Colonic mucosa (tissue), 4 donors: ENCODE measurements around the gene TMEM106C. TPM values are rescaled to one million over a fixed set of nuclear protein-coding genes. Genes with fewer than 3 reads are reported as not detected.

Experiments used
- DNase-seq: peaks from one replicate; pipeline ENCODE4 v3.0.0-alpha.2; 2020
- H3K27ac ChIP-seq: fragments of 200-600 bp; one replicate; pipeline ENCODE4 v1.8.0; 2021
- H3K27me3 ChIP-seq: fragments of 200-600 bp; one replicate; pipeline ENCODE4 v1.8.0; 2021
- H3K36me3 ChIP-seq: fragments of 200-600 bp; one replicate; pipeline ENCODE4 v1.8.0; 2021
- H3K4me1 ChIP-seq: fragments of 200-600 bp; one replicate; pipeline ENCODE4 v1.8.0; 2021; ENCODE audit warnings: mild to moderate bottlenecking
- H3K4me3 ChIP-seq: fragments of 200-600 bp; one replicate; pipeline ENCODE4 v1.8.0; 2021
- H3K9ac ChIP-seq, 2 donors: one replicate each; pipeline ENCODE4 v1.7.0; 2013; ENCODE audit warnings: control low read depth in 2 of 2, low read depth in 2 of 2, low read length in 2 of 2
- H3K9me3 ChIP-seq: fragments of 200-600 bp; one replicate; pipeline ENCODE4 v1.8.0; 2021
- CTCF ChIP-seq: fragments of 200-600 bp; IDR thresholded peaks from one replicate; pipeline ENCODE4 v1.8.0; 2022; ENCODE audit warnings: antibody characterized with exemption, mild to moderate bottlenecking
- intact Hi-C: fragments of 100-400 bp; cut with DNase I; formaldehyde crosslinking; loops from one replicate; pipeline ENCODE4 v1.14.1; 2022
- total RNA-seq, 2 donors: library from RNA; stranded (reverse); fragmentation: NEBNext Ultra II Directional in 1 of 2; extraction: Animal tissue kit (Norgen Biotek cat#: 25700) in 1 of 2; gene quantifications; one replicate each; pipeline ENCODE4 v1.2.1, GENCODE V29; 2021
- donor health status: healthy.
- donor health status: DM: no; HTN: no; CAD: no.
- donor health status: DM: no; HTN: no; CAD: no.

TMEM106C gene
- total RNA-seq, 2 donors from 2014 or later, result 187 to 258 TPM

- no peaks in the 10 kb centered on the region for H3K36me3 ChIP-seq
- H3K9me3 ChIP-seq, result no peaks in the 10 kb centered on the region
- no peaks in the 10 kb centered on the region for H3K27me3 ChIP-seq
- no peak overlapping the region for H3K27ac ChIP-seq
- TF ChIP-seq CTCF, result no peak
- no peaks in the 10 kb centered on the region for H3K4me1 ChIP-seq
- no peak overlapping the region for H3K9ac ChIP-seq
- intact Hi-C loops, result no loop called here
- no peak overlapping the region for H3K4me3 ChIP-seq
- no peak for DNase-seq
These were observed 28.0 kb downstream of the TMEM106C start for GRCh38 chr12:47991106-47992061.

GRCh38 chr12:47992776-47993175 is 29.4 kb downstream of the TMEM106C start:
- Histone ChIP-seq H3K4me1 (no peaks in the 10 kb centered on the region), H3K9ac (no peak overlapping the region), H3K36me3 (no peaks in the 10 kb centered on the region), H3K27ac (no peak overlapping the region), H3K9me3 (no peaks in the 10 kb centered on the region), H3K27me3 (no peaks in the 10 kb centered on the region), H3K4me3 (no peak overlapping the region)
- no peak for DNase-seq
- TF ChIP-seq CTCF, result no peak
- intact Hi-C loops, result no loop called here

GRCh38 chr12:47993491-47993890 is 30.1 kb downstream of the TMEM106C start:
- H3K4me3 ChIP-seq, result no peak overlapping the region
- TF ChIP-seq CTCF, result no peak
- no peaks in the 10 kb centered on the region for H3K4me1 ChIP-seq
- H3K27ac ChIP-seq, result no peak overlapping the region
- no peaks in the 10 kb centered on the region for H3K36me3 ChIP-seq
- intact Hi-C loops, result no loop called here
- H3K27me3 ChIP-seq, result no peaks in the 10 kb centered on the region
- no peaks in the 10 kb centered on the region for H3K9me3 ChIP-seq
- no peak for DNase-seq
- no peak overlapping the region for H3K9ac ChIP-seq

- peaks cover 9% of the 10 kb centered on the region for H3K27me3 ChIP-seq
- intact Hi-C loops, result no loop called here
- H3K4me1 ChIP-seq, result no peaks in the 10 kb centered on the region
- TF ChIP-seq CTCF, result no peak
- no peak overlapping the region for H3K27ac ChIP-seq
- no peaks in the 10 kb centered on the region for H3K9me3 ChIP-seq
- H3K9ac ChIP-seq, result no peak overlapping the region
- no peak overlapping the region for H3K4me3 ChIP-seq
- H3K36me3 ChIP-seq, result no peaks in the 10 kb centered on the region
- no peak for DNase-seq
These were observed 32.6 kb downstream of the TMEM106C start for GRCh38 chr12:47995981-47996401.

GRCh38 chr12:47997321-47997720 is 33.9 kb downstream of the TMEM106C start:
- H3K36me3 ChIP-seq, result no peaks in the 10 kb centered on the region
- no peak for TF ChIP-seq CTCF
- no peaks in the 10 kb centered on the region for H3K9me3 ChIP-seq
- H3K27me3 ChIP-seq, result peaks cover 22% of the 10 kb centered on the region
- no peak overlapping the region for H3K27ac ChIP-seq
- no peak for DNase-seq
- peaks cover 6% of the 10 kb centered on the region for H3K4me1 ChIP-seq
- intact Hi-C loops, result no loop called here
- H3K9ac ChIP-seq, result no peak overlapping the region
- H3K4me3 ChIP-seq, result no peak overlapping the region
